Activated T-helper 2 cell treated with anti-CD3 and anti-CD28 coated beads, Interferon-gamma antibody, Interleukin-2, Interleukin-4, amounts not matched to agents 10 μg/mL and 5 μg/mL and 100 μg/mL, durations not matched to agents 14 hours and 24 hours and 36 hours (primary cell): Measurements from ENCODE around the gene MAP3K12. TPM values are rescaled to one million over a fixed set of nuclear protein-coding genes. Genes with fewer than 3 reads are reported as not detected.

Experiments used
- DNase-seq: peaks from one replicate; pipeline ENCODE4 v3.0.0; 2021; ENCODE audit warnings: low spot score
- H3K27ac Mint-ChIP-seq: one replicate; pipeline ENCODE4 v1.8.0; 2021; ENCODE audit warnings: mixed read lengths
- H3K27me3 Mint-ChIP-seq: one replicate; pipeline ENCODE4 v1.8.0; 2021; ENCODE audit warnings: low read depth, mixed read lengths
- H3K36me3 Mint-ChIP-seq: one replicate; pipeline ENCODE4 v1.8.0; 2021; ENCODE audit warnings: low read depth, mixed read lengths
- H3K4me1 Mint-ChIP-seq: one replicate; pipeline ENCODE4 v1.8.0; 2021; ENCODE audit warnings: low read depth, mixed read lengths
- H3K4me3 Mint-ChIP-seq: one replicate; pipeline ENCODE4 v1.8.0; 2021; ENCODE audit warnings: low read depth, mild to moderate bottlenecking, moderate library complexity, mixed read lengths
- H3K9me3 Mint-ChIP-seq: one replicate; pipeline ENCODE4 v1.8.0; 2021; ENCODE audit warnings: mixed read lengths
- intact Hi-C: fragments of 100-400 bp; cut with micrococcal nuclease; formaldehyde crosslinking; loops from one replicate; pipeline ENCODE4 v1.15.1; 2023
- total RNA-seq: library from RNA; stranded (reverse); gene quantifications from 2 replicates; pipeline ENCODE4 v1.2.3, GENCODE V29; 2022

MAP3K12 gene
- total RNA-seq, 1 donor from 2014 or later: 14.7 TPM

DNA sequence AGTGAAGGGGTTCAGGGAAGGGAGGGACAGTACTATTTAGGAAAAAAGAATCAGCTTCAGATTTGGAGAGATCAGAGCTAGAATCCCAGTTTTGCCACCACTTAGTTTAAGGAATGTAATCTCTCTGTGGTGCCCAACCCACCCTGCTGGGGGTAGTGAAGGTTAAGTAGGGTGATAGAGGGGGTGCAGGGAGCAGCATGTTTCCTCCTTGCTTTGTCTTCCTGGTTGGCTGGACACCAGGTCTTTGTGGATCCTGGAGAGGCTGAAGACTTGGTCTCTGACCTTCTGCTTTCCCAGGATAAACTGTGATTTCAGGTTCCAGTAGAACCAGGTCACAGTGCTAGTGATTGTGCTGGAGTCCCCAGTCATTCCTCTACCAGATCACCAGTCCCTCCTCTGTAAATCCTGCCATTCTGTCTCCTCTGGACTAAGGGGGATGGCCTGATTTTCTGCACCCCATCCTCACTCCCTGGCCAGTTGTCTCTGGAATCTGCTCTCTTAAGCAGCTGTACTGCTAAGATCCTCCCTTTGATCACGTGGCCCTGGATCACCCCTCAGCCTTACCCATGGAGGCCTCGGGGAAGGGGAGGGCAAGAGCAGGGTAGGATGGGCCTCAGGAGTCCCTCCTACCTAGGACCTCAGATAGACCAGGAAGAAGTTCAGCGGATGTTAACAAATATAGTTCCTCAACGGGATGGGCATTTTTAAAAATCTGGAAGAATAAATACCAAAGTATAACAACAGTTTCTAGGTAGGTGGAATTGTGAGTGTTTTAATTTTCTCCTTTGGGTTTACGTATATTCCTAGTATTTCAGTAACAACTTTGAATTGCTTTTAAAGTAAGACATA lies 3.1 kb downstream of the MAP3K12 start:
- DNase-seq: no peak
- H3K4me3 Mint-ChIP-seq: no peak overlapping the region
- H3K36me3 Mint-ChIP-seq: peaks cover 3% of the 10 kb centered on the region
- no peaks in the 10 kb centered on the region for H3K9me3 Mint-ChIP-seq
- H3K4me1 Mint-ChIP-seq: peaks cover 33% of the 10 kb centered on the region
- intact Hi-C loops: no loop called here
- no peak overlapping the region for H3K27ac Mint-ChIP-seq
- H3K27me3 Mint-ChIP-seq: no peaks in the 10 kb centered on the region

DNA sequence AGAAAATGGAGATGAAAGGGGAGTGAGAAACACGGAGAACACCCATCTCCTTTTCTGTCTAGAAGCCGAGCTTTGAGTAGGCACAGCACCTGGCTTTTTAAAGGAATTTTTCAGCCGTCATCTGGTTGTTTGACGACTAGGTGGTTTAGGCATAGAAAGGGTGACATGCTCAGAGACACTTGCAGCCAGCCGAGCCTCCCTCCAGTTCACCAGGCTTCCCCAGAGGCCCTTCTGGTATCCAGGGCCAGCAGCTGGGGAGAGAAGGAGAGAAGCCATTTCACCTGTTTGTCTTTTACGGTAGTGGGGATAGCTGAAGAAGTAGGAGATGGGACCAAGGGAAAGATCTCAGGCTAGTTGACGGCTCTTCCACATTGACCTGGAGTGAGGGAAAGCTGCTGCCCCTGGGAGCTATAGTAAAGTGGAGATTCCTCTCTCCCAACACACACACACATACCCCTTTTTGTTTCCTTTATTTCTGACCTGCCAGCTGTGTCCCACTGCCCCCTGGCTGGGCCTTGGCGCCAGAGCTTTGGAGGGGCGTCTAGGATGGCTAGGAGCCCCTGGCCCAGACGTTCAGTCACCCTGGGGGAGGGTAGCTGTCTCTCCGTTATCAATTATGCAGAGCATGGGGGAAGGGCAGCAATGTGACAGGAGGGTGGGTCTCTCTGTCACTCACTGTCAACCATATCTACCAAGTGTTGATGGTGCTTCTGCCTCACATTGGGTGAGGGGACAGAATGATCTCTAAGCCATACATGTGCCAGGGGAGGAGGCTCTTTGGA lies 5.5 kb downstream of the MAP3K12 start:
- Mint-ChIP-seq H3K4me1 (peaks cover 23% of the 10 kb centered on the region), H3K36me3 (peaks cover 6% of the 10 kb centered on the region), H3K27ac (peak overlapping the region; percentile 51), H3K4me3 (peak overlapping the region; percentile 89), H3K27me3 (no peaks in the 10 kb centered on the region), H3K9me3 (no peaks in the 10 kb centered on the region)
- intact Hi-C loops: loop anchor here (1.0 to 2.0 kb wide), 2 partner anchors 8 to 15 kb away; partner anchors contain the start of gene TARBP2
- no peak for DNase-seq

DNA sequence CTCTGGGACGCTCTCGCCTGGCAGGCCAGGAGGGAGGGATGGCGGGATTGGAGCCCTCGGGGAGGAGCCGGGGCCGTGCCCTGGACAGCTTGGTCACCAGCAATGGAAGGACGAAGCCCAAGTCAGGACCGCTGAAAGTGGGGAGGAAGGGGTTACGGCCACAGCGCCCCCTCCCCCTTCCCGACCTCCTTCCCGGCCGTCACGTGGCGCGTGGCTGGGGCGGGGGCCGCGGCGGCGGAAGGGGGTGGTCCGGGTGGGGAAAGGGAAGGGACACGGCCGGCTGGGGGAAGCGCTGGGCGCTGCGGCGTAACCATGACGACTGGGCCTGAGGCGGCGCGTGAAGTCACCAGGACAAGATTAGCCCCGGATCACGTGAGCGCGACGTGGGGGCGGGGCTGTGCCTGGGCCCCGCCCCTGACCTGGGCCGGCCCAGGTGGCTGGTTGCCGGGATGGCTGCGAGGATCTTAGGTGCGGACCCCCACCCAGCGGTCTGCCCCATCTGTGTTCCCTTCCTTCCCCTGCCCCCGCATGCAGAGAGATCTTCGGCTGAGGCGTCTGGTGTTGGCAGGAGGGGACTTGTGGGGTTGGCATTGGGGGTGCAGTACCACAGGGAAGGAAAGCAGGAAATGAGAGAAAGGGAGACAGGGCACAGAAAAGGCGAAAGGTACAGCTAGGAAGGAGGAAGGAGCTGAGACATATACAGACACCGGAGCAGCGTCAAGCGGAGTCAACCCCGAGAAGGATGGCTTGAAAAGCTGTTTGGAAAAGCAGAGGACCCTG lies 6.2 kb downstream of the MAP3K12 start:
- peak overlapping the region; percentile 89 for H3K4me3 Mint-ChIP-seq
- DNase-seq: peak; percentile 82
- peak overlapping the region; percentile 51 for H3K27ac Mint-ChIP-seq
- intact Hi-C loops: loop anchor here (1.0 to 2.0 kb wide), 2 partner anchors 8 to 14 kb away; partner anchors contain the start of gene TARBP2
- no peaks in the 10 kb centered on the region for H3K27me3 Mint-ChIP-seq
- H3K4me1 Mint-ChIP-seq: peaks cover 17% of the 10 kb centered on the region
- H3K36me3 Mint-ChIP-seq: peaks cover 6% of the 10 kb centered on the region
- H3K9me3 Mint-ChIP-seq: no peaks in the 10 kb centered on the region

DNA sequence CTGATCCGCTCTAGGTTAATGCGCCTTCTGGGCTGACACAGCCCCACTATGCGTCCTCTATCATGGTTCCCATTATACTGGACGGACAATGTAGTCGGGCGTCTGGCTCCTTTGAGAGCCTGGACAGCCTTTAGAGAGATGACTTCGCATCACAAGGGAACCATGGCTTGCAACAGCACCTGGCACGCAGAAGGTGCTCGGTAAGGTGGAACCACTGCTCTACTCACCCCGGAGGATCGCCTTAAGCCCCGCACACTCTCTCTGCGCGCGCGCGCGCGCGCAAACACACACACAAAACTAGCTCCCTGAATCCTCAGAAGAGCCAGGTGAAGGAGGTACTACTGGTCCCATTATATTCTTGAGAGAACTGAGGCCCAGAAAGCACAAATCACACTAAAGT lies 7.1 kb downstream of the MAP3K12 start:
- no peaks in the 10 kb centered on the region for H3K9me3 Mint-ChIP-seq
- peaks cover 11% of the 10 kb centered on the region for H3K4me1 Mint-ChIP-seq
- intact Hi-C loops: loop anchor here (2.0 kb wide), 1 partner anchor 13 kb away; no protein-coding TSS in a partner anchor
- no peaks in the 10 kb centered on the region for H3K27me3 Mint-ChIP-seq
- peaks cover 11% of the 10 kb centered on the region for H3K36me3 Mint-ChIP-seq
- H3K27ac Mint-ChIP-seq: no peak overlapping the region
- H3K4me3 Mint-ChIP-seq: peak overlapping the region; percentile 73
- DNase-seq: no peak

DNA sequence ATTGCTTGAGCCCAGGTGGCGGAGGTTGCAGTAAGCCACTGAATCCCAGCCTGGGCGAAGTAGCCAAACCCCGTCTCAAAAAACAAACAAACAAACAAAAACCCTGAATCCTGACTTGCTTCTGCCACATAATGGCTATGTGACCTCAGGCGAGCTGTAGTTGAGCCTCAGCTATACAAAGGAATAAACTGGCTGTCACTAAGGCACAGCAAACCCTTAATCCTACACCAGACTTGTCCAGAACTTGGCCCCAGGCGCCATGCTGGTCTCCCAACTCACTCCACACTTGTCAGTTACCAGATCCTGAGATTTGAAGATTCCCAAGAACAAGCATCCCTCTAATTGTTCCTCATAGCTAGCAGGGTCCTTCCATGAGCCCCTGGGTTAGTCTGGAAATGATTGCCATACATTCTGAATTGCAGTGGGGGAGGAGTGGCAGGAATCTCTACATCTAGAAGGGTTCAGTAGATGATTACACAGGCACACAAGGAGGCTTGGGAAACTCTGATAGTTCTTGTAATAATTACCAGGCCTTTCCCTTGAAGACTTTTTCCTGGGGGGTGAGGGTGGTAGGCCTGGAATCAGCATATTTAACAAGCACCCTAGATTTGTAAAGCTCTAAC lies 9.9 kb downstream of the MAP3K12 start:
- Mint-ChIP-seq H3K27ac (no peak overlapping the region), H3K4me3 (no peak overlapping the region), H3K4me1 (peaks cover 11% of the 10 kb centered on the region), H3K27me3 (no peaks in the 10 kb centered on the region), H3K36me3 (peaks cover 28% of the 10 kb centered on the region), H3K9me3 (no peaks in the 10 kb centered on the region)
- intact Hi-C loops: no loop called here
- no peak for DNase-seq

DNA sequence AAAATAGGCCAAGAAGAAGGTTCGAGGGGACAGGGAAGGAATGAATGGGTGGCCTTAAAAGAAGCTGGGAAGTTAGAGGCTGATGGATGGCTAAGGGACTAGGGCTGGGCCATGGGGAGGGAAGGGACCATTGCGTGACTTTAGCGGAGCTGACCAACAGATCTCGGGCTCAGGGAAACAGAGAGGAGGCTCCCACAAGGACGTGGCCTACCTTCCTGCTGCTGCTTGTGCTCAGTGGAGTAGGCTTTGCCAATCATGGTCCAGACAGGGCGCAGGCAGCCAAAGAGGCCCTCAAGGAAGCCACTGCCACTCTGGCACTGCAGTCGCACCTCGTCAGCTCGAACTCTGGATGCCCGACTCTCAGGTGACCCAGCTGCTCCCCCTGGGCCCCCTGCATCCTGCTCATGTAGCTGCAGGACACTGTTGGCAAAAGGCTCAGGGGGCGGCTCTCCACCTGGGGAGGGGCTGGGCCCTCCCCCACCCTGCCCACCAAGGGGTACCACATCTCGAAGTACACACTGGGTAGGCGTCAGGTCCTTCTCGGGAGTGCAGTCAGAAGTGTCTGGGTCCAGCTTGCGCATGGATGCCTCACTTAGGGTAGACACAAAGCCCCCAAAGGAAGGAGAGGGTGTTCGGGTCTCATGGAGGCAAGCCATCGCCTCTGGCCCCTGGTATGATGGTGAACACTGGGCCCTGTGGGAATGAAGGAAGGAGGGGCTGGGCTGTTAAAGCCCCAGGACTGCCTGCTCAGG lies 12.3 kb downstream of the MAP3K12 start:
- intact Hi-C loops: no loop called here
- H3K4me3 Mint-ChIP-seq: no peak overlapping the region
- H3K9me3 Mint-ChIP-seq: no peaks in the 10 kb centered on the region
- H3K27ac Mint-ChIP-seq: no peak overlapping the region
- DNase-seq: no peak
- H3K36me3 Mint-ChIP-seq: peaks cover 49% of the 10 kb centered on the region
- H3K27me3 Mint-ChIP-seq: no peaks in the 10 kb centered on the region
- H3K4me1 Mint-ChIP-seq: no peaks in the 10 kb centered on the region

DNA sequence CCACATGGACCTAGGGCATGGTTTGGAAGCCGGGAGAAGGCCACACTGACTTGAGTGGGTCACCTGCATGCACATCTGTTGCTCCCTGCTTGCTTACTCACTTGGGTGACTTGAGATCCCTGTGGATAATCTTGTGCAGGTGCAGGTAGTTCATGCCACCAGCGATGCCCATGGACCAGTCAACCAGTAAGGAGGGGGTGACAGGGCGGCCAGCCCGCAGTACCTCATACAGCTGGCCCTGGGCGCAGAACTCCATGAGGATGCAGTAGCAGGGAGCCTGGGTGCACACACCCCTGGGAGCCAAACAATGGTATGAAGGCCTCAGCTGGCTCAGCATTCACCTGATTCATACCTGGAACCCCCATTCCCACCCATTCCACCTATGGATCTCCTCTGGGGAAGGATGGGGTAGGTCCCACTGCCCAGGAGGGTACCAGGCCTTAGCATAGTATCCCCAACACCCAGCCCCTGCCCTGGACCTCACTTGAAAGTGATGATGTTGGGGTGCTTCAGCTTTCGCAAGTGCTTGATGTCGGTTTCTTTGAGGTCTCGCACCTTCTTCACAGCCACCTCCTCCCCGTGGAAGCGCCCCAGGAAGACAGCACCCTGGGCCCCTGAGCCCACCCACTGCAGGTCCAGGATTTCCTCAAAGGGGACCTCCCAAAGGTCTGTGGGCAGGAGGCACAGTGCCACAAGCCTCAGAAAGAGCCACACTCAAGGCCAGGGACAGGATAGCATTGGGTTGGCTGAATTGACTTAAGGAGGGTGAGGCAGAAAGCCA lies 13.1 kb downstream of the MAP3K12 start:
- Mint-ChIP-seq H3K27ac (no peak overlapping the region), H3K4me3 (no peak overlapping the region), H3K4me1 (no peaks in the 10 kb centered on the region), H3K36me3 (peaks cover 55% of the 10 kb centered on the region), H3K27me3 (no peaks in the 10 kb centered on the region), H3K9me3 (no peaks in the 10 kb centered on the region)
- intact Hi-C loops: no loop called here
- DNase-seq: no peak

DNA sequence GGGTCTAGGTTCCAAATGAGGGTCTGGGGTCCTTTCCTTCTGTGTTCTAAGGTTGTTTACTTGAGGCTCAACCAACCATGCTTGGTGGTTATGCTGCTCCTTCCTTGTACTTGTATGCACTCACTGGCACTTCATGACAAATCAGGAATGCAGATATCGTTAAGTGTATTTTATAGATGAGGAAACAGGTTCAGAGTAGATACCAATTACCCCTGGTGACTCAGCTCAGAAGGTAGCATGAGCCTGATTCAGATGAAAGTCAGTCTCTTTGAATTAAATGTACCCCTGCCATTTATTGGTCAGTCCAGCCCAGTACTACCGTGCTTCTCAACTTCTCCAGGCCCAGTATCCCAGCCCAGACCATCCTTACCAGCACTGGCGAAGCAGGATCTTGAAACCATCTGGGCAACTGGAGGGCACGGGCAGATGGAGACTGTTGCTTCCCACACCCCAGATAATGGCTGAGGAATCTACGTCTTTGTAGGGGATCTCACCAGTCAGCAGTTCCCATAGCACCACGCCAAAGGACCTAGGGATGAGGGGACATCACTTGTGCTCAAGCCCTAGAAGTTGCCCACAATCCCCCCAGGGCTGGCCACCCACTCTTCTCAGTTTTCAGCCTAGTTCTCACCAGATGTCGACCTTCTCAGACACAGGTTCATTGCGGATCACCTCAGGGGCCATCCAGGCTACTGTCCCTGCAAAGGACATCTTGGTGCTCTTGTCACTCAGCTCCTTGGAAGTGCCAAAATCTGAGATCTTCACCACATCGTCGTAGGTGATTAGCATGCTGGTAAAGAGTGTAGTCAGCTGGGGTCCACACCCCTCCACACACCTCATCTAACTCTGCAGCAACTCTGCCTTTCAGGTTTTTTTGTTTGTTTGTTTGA lies 14.3 kb downstream of the MAP3K12 start:
- Mint-ChIP-seq H3K36me3 (peaks cover 62% of the 10 kb centered on the region), H3K9me3 (no peaks in the 10 kb centered on the region), H3K27ac (no peak overlapping the region), H3K4me3 (no peak overlapping the region), H3K27me3 (no peaks in the 10 kb centered on the region), H3K4me1 (no peaks in the 10 kb centered on the region)
- intact Hi-C loops: no loop called here
- DNase-seq: no peak

DNA sequence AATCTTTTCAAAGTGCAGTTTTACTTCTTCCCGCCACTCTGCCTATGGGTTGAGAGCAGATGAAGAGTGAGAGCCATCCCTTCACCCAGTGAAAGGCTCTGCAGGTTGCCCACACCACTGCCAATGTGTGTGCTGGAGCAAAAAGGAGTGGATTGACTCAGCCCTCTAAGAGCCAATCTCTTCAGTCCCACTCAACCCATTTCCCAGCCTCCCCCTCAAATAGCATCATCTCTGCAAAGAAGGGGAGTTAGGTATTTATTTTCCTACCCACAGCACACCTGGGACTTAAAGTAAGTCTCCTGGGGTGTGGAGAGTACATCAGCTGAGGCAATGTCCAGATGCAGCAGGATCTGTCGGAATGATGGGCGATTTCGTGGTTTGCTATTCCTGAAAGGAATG lies 15.3 kb downstream of the MAP3K12 start:
- H3K4me1 Mint-ChIP-seq: no peaks in the 10 kb centered on the region
- peaks cover 68% of the 10 kb centered on the region for H3K36me3 Mint-ChIP-seq
- no peaks in the 10 kb centered on the region for H3K9me3 Mint-ChIP-seq
- no peaks in the 10 kb centered on the region for H3K27me3 Mint-ChIP-seq
- peak overlapping the region; percentile 36 for H3K27ac Mint-ChIP-seq
- no peak overlapping the region for H3K4me3 Mint-ChIP-seq
- no peak for DNase-seq
- intact Hi-C loops: no loop called here

DNA sequence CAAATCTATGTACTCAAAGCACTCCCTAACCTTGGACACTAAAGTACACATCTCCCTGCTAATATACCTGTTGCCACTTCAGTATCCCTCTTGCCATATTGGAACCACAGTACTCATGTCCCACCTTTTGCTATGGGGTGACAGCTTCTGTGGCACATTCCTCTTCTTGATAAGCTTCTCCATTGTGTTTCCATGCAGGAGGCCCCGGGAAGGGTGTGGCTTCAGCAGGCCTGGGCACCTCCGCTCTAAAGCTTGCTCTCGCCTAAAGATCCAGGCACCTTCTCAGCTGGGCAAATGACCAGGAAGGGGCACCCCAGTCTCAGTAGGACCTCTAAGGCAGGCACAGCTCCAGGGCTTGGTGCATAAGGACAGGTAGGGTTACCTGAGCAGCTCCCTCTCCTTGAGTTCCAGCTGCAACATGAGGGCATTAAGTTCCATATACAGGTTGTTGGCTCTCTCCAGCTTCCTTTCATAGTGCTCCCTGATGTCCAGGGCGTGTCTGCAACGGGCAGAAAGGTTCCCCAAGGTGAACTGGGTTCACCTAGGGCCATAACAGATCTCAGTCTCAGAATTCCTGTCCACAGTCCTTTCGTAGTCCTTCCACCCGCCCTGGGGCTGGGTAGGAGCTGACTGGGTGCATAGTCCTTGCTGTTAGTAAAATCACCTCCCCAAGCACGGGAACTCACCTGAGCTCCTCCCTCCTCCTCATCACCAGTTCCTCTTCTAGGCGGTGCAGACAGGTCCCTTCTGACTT lies 15.9 kb downstream of the MAP3K12 start:
- H3K4me1 Mint-ChIP-seq: no peaks in the 10 kb centered on the region
- no peaks in the 10 kb centered on the region for H3K27me3 Mint-ChIP-seq
- no peak overlapping the region for H3K4me3 Mint-ChIP-seq
- peaks cover 73% of the 10 kb centered on the region for H3K36me3 Mint-ChIP-seq
- H3K9me3 Mint-ChIP-seq: no peaks in the 10 kb centered on the region
- H3K27ac Mint-ChIP-seq: peak overlapping the region; percentile 36
- no peak for DNase-seq
- intact Hi-C loops: no loop called here
